Measurements from ENCODE around the gene CA10. TPM values are rescaled to one million over a fixed set of nuclear protein-coding genes. Genes with fewer than 3 reads are reported as not detected.

The CA10 gene
- total and polyA plus RNA-seq, 2 experiments from 2014 or later = 0.92 to 1.5 TPM

DNA sequence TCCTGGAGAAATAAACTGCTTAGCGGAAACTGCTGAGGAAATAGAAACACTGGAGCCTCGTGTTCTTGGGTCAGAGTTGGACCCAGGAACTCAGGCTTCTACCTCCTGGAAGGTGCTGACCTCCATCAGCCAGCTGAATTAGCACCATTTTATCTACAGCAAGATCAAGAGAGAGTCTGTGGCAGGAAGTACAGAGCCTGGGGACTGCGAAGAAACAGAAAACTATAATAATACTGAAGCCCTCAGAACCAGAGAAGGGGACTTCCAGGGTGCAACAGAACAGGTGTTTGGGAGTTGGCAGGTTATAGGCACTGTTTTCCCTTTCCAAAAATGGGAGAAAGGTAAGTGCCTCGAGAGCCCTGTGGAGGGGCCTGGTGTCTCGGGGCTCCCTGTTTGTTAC lies 379.7 kb downstream of the CA10 start:
- no peaks in the 10 kb centered on the region for H3K79me2 ChIP-seq (replicated peaks; ENCODE audit: insufficient read depth)
- H3K36me3 ChIP-seq (ENCODE audit: insufficient read depth) = no peaks in the 10 kb centered on the region
- TF ChIP-seq ZNF331 (CRISPR knock-in tag; IDR thresholded peaks at IDR 0.05; ENCODE audit: low read depth) (no peak), JUNB (IDR thresholded peaks at IDR 0.05; ENCODE audit: unreplicated experiment) (no peak), POLR2AphosphoS5 (IDR thresholded peaks at IDR 0.05; ENCODE audit: low read depth) (no peak), EZH2phosphoT487 (IDR thresholded peaks at IDR 0.05; ENCODE audit: unreplicated experiment) (no peak), CREB1 (CRISPR knock-in tag; IDR thresholded peaks at IDR 0.05; ENCODE audit: low read depth) (no peak), EZH2 (IDR thresholded peaks at IDR 0.05; ENCODE audit: low read depth, unreplicated experiment) (no peak), ZNF114 (CRISPR knock-in tag; IDR thresholded peaks at IDR 0.05) (no peak), NANOG (IDR thresholded peaks at IDR 0.05; ENCODE audit: borderline replicate concordance) (no peak), STAT1 (IDR thresholded peaks at IDR 0.05; ENCODE audit: unreplicated experiment) (no peak)
- TF ChIP-seq, protein P1, sequence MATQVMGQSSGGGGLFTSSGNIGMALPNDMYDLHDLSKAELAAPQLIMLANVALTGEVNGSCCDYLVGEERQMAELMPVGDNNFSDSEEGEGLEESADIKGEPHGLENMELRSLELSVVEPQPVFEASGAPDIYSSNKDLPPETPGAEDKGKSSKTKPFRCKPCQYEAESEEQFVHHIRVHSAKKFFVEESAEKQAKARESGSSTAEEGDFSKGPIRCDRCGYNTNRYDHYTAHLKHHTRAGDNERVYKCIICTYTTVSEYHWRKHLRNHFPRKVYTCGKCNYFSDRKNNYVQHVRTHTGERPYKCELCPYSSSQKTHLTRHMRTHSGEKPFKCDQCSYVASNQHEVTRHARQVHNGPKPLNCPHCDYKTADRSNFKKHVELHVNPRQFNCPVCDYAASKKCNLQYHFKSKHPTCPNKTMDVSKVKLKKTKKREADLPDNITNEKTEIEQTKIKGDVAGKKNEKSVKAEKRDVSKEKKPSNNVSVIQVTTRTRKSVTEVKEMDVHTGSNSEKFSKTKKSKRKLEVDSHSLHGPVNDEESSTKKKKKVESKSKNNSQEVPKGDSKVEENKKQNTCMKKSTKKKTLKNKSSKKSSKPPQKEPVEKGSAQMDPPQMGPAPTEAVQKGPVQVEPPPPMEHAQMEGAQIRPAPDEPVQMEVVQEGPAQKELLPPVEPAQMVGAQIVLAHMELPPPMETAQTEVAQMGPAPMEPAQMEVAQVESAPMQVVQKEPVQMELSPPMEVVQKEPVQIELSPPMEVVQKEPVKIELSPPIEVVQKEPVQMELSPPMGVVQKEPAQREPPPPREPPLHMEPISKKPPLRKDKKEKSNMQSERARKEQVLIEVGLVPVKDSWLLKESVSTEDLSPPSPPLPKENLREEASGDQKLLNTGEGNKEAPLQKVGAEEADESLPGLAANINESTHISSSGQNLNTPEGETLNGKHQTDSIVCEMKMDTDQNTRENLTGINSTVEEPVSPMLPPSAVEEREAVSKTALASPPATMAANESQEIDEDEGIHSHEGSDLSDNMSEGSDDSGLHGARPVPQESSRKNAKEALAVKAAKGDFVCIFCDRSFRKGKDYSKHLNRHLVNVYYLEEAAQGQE (IDR thresholded peaks at IDR 0.05; ENCODE audit: unreplicated experiment) = no peak
- TF ChIP-seq, protein P2, sequence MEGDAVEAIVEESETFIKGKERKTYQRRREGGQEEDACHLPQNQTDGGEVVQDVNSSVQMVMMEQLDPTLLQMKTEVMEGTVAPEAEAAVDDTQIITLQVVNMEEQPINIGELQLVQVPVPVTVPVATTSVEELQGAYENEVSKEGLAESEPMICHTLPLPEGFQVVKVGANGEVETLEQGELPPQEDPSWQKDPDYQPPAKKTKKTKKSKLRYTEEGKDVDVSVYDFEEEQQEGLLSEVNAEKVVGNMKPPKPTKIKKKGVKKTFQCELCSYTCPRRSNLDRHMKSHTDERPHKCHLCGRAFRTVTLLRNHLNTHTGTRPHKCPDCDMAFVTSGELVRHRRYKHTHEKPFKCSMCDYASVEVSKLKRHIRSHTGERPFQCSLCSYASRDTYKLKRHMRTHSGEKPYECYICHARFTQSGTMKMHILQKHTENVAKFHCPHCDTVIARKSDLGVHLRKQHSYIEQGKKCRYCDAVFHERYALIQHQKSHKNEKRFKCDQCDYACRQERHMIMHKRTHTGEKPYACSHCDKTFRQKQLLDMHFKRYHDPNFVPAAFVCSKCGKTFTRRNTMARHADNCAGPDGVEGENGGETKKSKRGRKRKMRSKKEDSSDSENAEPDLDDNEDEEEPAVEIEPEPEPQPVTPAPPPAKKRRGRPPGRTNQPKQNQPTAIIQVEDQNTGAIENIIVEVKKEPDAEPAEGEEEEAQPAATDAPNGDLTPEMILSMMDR (conservative IDR thresholded peaks at IDR 0.05; ENCODE audit: low read depth in 2 of 2) = no peak
- TF ChIP-seq, protein P3, sequence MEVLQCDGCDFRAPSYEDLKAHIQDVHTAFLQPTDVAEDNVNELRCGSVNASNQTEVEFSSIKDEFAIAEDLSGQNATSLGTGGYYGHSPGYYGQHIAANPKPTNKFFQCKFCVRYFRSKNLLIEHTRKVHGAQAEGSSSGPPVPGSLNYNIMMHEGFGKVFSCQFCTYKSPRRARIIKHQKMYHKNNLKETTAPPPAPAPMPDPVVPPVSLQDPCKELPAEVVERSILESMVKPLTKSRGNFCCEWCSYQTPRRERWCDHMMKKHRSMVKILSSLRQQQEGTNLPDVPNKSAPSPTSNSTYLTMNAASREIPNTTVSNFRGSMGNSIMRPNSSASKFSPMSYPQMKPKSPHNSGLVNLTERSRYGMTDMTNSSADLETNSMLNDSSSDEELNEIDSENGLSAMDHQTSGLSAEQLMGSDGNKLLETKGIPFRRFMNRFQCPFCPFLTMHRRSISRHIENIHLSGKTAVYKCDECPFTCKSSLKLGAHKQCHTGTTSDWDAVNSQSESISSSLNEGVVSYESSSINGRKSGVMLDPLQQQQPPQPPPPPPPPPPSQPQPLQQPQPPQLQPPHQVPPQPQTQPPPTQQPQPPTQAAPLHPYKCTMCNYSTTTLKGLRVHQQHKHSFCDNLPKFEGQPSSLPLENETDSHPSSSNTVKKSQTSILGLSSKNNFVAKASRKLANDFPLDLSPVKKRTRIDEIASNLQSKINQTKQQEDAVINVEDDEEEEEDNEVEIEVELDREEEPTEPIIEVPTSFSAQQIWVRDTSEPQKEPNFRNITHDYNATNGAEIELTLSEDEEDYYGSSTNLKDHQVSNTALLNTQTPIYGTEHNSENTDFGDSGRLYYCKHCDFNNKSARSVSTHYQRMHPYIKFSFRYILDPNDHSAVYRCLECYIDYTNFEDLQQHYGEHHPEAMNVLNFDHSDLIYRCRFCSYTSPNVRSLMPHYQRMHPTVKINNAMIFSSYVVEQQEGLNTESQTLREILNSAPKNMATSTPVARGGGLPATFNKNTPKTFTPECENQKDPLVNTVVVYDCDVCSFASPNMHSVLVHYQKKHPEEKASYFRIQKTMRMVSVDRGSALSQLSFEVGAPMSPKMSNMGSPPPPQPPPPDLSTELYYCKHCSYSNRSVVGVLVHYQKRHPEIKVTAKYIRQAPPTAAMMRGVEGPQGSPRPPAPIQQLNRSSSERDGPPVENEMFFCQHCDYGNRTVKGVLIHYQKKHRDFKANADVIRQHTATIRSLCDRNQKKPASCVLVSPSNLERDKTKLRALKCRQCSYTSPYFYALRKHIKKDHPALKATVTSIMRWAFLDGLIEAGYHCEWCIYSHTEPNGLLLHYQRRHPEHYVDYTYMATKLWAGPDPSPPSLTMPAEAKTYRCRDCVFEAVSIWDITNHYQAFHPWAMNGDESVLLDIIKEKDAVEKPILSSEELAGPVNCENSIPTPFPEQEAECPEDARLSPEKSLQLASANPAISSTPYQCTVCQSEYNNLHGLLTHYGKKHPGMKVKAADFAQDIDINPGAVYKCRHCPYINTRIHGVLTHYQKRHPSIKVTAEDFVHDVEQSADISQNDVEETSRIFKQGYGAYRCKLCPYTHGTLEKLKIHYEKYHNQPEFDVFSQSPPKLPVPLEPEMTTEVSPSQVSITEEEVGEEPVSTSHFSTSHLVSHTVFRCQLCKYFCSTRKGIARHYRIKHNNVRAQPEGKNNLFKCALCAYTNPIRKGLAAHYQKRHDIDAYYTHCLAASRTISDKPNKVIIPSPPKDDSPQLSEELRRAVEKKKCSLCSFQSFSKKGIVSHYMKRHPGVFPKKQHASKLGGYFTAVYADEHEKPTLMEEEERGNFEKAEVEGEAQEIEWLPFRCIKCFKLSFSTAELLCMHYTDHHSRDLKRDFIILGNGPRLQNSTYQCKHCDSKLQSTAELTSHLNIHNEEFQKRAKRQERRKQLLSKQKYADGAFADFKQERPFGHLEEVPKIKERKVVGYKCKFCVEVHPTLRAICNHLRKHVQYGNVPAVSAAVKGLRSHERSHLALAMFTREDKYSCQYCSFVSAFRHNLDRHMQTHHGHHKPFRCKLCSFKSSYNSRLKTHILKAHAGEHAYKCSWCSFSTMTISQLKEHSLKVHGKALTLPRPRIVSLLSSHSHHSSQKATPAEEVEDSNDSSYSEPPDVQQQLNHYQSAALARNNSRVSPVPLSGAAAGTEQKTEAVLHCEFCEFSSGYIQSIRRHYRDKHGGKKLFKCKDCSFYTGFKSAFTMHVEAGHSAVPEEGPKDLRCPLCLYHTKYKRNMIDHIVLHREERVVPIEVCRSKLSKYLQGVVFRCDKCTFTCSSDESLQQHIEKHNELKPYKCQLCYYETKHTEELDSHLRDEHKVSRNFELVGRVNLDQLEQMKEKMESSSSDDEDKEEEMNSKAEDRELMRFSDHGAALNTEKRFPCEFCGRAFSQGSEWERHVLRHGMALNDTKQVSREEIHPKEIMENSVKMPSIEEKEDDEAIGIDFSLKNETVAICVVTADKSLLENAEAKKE (CRISPR knock-in tag; IDR thresholded peaks at IDR 0.05) = no peak
- TF ChIP-seq, protein P4, sequence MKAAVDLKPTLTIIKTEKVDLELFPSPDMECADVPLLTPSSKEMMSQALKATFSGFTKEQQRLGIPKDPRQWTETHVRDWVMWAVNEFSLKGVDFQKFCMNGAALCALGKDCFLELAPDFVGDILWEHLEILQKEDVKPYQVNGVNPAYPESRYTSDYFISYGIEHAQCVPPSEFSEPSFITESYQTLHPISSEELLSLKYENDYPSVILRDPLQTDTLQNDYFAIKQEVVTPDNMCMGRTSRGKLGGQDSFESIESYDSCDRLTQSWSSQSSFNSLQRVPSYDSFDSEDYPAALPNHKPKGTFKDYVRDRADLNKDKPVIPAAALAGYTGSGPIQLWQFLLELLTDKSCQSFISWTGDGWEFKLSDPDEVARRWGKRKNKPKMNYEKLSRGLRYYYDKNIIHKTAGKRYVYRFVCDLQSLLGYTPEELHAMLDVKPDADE (IDR thresholded peaks at IDR 0.05) = no peak
- H2AFZ ChIP-seq = no peak overlapping the region
- H3K9me3 Mint-ChIP-seq = no peaks in the 10 kb centered on the region
- no peaks in the 10 kb centered on the region for H3K4me1 Mint-ChIP-seq
- H3K36me3 Mint-ChIP-seq (ENCODE audit: low read depth) = no peaks in the 10 kb centered on the region
- no peaks in the 10 kb centered on the region for H3K27me3 ChIP-seq (ENCODE audit: insufficient read depth)
- 0 out of 2 replicates have a peak, but pooled peaks cover 13% of the 10 kb centered on the region for H3K9me2 ChIP-seq (ENCODE audit: insufficient read depth)
- no peaks in the 10 kb centered on the region for H3K4me1 ChIP-seq (ENCODE audit: insufficient read depth)
- DNase-seq (ENCODE audit: low spot score) = no peak
- no peak overlapping the region for H3K27ac Mint-ChIP-seq
- no peak overlapping the region for H3K4me3 Mint-ChIP-seq
- no peak overlapping the region for H3K27ac ChIP-seq (ENCODE audit: low read depth)
- no peaks in the 10 kb centered on the region for H4K20me1 ChIP-seq (replicated peaks; ENCODE audit: insufficient read depth)
- peaks cover 2% of the 10 kb centered on the region for H3K27me3 Mint-ChIP-seq (ENCODE audit: insufficient read depth, low read depth, poor library complexity)
- H3K4me3 ChIP-seq = no peak overlapping the region
- ATAC-seq = no peak
- no peaks in the 10 kb centered on the region for H3F3A ChIP-seq (replicated peaks; ENCODE audit: low read depth)
- H3K4me2 ChIP-seq = no peak overlapping the region

All from GM23338 (cell line).